Stomach (tissue), 19 donors: ENCODE data around the gene HIC2. TPM values are rescaled to one million over a fixed set of nuclear protein-coding genes. Genes with fewer than 3 reads are reported as not detected.
A peak's percentile ranks its signal among the peaks of the same experiment; 100 is the strongest.
"Not testable (repeated sequence)": the region's sequence is repeated elsewhere in the genome, so short reads cannot be mapped to it uniquely, and the experiment has no call there.

Source experiments
- DNase-seq, 2 donors: peaks; one replicate each; pipeline versions ENCODE4 v3.0.0 to v3.0.0-alpha.2; 2013 to 2019
- H3K27ac ChIP-seq, 5 donors: fragments of 200-600 bp in 4 of 5; sonication (generic) in 4 of 5; one replicate each; pipeline ENCODE4 v1.5.1; 2013 to 2019; ENCODE audit warnings: mild to moderate bottlenecking in 1 of 5, moderate library complexity in 1 of 5
- H3K27me3 ChIP-seq, 3 donors: fragments of 200-600 bp; sonication (generic); one replicate each; pipeline ENCODE4 v1.5.1; 2017 to 2019; ENCODE audit warnings: mixed run types in 1 of 3
- H3K36me3 ChIP-seq, 4 donors: fragments of 200-600 bp; sonication (generic); 1 replicate in 3 of 4; 2 replicates in 1 of 4; pipeline ENCODE4 v1.5.1; 2016 to 2019
- H3K4me1 ChIP-seq, 4 donors: fragments of 200-600 bp; sonication (generic); one replicate each; pipeline ENCODE4 v1.5.1; 2016 to 2019
- H3K4me3 ChIP-seq, 4 donors: fragments of 200-600 bp; sonication (generic) in 3 of 4; one replicate each; pipeline ENCODE4 v1.5.1; 2016 to 2019; ENCODE audit warnings: mild to moderate bottlenecking in 1 of 4
- H3K9me3 ChIP-seq, 4 donors: fragments of 200-600 bp; sonication (generic); one replicate each; pipeline ENCODE4 v1.5.1; 2016 to 2019
- WGBS, 5 donors: extraction: QIAGEN DNeasy Blood & Tissue Kit in 3 of 5; methylation state at CpG; one replicate each; pipeline versions ENCODE4 v1.1.5 to v1.1.7; 2013 to 2018; 5-methylcytosine and 5-hydroxymethylcytosine counted together
- intact Hi-C: fragments of 100-400 bp; cut with DNase I; formaldehyde crosslinking; loops from one replicate; pipeline ENCODE4 v1.15.1; 2023; ENCODE audit warnings: low total_unique reads
- long read RNA-seq, 10 donors: transcript quantifications; one replicate each; lab custom pipeline, GENCODE V29; 2026
- polyA plus RNA-seq, 3 donors: library from polyadenylated mRNA; stranded (reverse); fragments of 200-250 nt; gene quantifications; one replicate each; pipeline ENCODE4 v1.2.3, GENCODE V29; 2013
- total RNA-seq, 5 donors: library from RNA; depleted of rRNA; stranded (reverse); fragments of >200 nt; gene quantifications; one replicate each; pipeline versions ENCODE4 v1.1.0 to v1.2.3, GENCODE V29; 2014 to 2016
- donor health status: healthy with polysubstance abuse.
- donor health status: Bipolar disorder and iron deficiency.
- donor health status: healthy.

Gene HIC2, protein sequence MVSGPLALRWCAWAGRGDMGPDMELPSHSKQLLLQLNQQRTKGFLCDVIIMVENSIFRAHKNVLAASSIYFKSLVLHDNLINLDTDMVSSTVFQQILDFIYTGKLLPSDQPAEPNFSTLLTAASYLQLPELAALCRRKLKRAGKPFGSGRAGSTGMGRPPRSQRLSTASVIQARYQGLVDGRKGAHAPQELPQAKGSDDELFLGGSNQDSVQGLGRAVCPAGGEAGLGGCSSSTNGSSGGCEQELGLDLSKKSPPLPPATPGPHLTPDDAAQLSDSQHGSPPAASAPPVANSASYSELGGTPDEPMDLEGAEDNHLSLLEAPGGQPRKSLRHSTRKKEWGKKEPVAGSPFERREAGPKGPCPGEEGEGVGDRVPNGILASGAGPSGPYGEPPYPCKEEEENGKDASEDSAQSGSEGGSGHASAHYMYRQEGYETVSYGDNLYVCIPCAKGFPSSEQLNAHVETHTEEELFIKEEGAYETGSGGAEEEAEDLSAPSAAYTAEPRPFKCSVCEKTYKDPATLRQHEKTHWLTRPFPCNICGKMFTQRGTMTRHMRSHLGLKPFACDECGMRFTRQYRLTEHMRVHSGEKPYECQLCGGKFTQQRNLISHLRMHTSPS
- total RNA-seq (1 to 10 TPM in 4 of 5 donors, under 1 TPM in 1; 0.45 to 7.4 (median 7.0) TPM), polyA plus RNA-seq (1 to 10 TPM in 2 of 3 donors, under 1 TPM in 1; 0.78 to 1.5 (median 1.2) TPM)
- long read RNA-seq, donor 1: 0 reads
- long read RNA-seq, donor 2: 0 reads
- long read RNA-seq, donor 3, full-length matches to known transcripts: 1 of 1 reads
- long read RNA-seq, donor 3, partial matches to known transcripts: 0 of 1 reads
- long read RNA-seq, donor 3, other reads (novel, unspliced or antisense): 0 of 1 reads
- long read RNA-seq, donor 4, full-length matches to known transcripts: 2 of 2 reads
- long read RNA-seq, donor 4, partial matches to known transcripts: 0 of 2 reads
- long read RNA-seq, donor 4, other reads (novel, unspliced or antisense): 0 of 2 reads
- long read RNA-seq, donor 5, full-length matches to known transcripts: 4 of 10 reads
- long read RNA-seq, donor 5, partial matches to known transcripts: 6 of 10 reads
- long read RNA-seq, donor 5, other reads (novel, unspliced or antisense): 0 of 10 reads
- long read RNA-seq, donor 6, full-length matches to known transcripts: 4 of 4 reads
- long read RNA-seq, donor 6, partial matches to known transcripts: 0 of 4 reads
- long read RNA-seq, donor 6, other reads (novel, unspliced or antisense): 0 of 4 reads
- long read RNA-seq, donor 7, full-length matches to known transcripts: 2 of 9 reads
- long read RNA-seq, donor 7, partial matches to known transcripts: 7 of 9 reads
- long read RNA-seq, donor 7, other reads (novel, unspliced or antisense): 0 of 9 reads
- long read RNA-seq, donor 8: 0 reads
- long read RNA-seq, donor 9, full-length matches to known transcripts: 1 of 1 reads
- long read RNA-seq, donor 9, partial matches to known transcripts: 0 of 1 reads
- long read RNA-seq, donor 9, other reads (novel, unspliced or antisense): 0 of 1 reads
- long read RNA-seq, donor 10, full-length matches to known transcripts: 1 of 1 reads
- long read RNA-seq, donor 10, partial matches to known transcripts: 0 of 1 reads
- long read RNA-seq, donor 10, other reads (novel, unspliced or antisense): 0 of 1 reads

DNA sequence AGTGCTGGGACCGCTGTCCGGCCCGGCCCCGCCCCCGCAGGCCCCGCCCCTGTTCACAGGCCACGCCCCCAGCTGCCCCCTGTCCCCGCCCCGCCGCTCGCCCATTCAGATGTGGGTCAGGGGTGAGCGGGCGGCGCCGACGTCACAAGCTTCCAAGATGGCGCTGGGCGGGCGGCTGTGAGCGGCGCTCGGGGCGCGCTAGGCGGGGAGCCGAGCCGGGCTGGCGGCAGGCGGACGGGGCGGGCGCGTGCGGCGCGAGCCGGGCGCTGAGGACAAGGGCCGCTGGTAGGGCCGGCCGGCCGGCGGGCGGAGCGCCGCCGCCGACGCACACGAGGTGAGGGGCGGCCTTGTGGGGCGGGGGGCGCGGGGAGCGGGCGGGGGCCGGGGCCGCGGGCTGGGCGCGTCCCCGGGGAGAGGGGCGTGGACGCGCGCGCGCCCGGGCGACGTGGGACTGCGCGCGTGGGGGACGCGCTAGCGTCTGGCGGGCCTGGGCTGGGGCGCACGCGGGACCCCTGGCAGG is at the start of gene HIC2:
HIC2 (plus strand) TSS at position 145 of the 520 bp plus-strand sequence. CDS start 25,461 bp downstream, outside the sequence.
- H3K27me3 ChIP-seq, H3K9me3 ChIP-seq, DNase-seq, H3K36me3 ChIP-seq, H3K4me1 ChIP-seq, intact Hi-C loops: not testable (repeated sequence)
- WGBS, 5 donors: 1 to 3% (median 2%) methylated on average over 10 to 38 of the region's 81 CpGs; no CpG with 5 or more reads in 2 of the 5 donors
- Histone ChIP-seq H3K4me3 (peak within 1 kb of the TSS; percentile 41 to 44 (median 44)), H3K27ac (peak within 1 kb of the TSS in 2 of 5 donors; percentile 57 to 75)

DNA sequence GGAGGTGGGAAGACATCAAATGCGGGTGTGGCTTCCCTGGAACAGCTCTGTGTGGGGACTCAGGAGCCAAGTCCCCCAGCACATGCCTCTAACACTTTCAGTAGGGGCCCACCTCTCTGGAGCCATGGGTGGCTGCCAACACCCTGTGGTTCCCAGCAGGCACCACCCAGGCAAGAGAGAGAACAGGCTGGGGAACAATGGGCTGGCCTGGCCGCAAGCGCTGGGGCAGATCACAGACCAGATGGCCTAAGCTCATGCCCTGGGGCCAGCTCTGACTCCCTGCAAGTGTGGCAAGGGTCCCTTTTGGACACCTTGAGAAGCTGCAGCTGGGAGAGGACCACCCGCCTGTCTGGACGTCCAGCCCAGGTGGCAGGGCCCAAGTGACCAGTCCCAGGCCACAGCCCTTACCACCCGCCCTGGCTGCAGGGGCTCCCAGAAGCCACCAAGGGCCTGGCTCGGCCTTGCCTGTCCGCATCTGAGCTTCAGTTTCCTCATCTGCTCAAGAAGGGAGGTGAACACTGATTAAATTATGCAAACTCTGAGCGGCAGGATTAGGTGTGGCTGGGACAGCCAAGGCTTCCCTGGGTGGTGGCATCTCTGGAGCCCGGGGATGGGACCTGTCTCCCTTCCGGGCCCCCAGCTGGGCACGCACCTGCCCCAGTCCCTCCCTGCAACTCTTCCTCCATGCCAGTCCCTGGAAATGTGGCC is 48.4 kb upstream of the HIC2 start:
- H3K4me1 ChIP-seq, H3K27me3 ChIP-seq, intact Hi-C loops, H3K36me3 ChIP-seq, H3K4me3 ChIP-seq, DNase-seq, H3K9me3 ChIP-seq, H3K27ac ChIP-seq: not testable (repeated sequence)
- WGBS, 5 donors: 87 to 100% (median 96%) methylated on average over 2 to 3 of the region's 12 CpGs; no CpG with 5 or more reads in 1 of the 5 donors

DNA sequence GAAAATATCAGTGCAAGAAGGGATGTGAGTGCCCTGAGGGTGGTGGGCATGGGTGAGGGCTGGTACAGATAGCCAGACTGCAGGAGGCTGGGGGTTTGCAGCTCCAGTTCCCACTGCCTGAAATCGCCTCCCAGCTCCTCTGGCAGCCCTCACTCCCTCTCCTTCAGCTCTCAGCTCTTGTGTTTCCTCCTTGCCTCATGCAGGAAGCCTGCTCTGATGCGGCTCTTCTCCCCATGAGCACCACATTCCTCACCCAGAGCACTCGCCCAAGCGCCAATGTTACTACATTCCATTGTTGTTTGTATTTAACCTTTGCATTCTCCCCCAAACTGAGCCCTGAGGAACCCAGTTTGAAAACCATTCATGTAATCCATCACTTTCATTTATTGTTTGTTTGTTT is 41.3 kb upstream of the HIC2 start:
- H3K27me3 ChIP-seq, intact Hi-C loops, H3K9me3 ChIP-seq, H3K4me1 ChIP-seq, H3K27ac ChIP-seq, DNase-seq, H3K36me3 ChIP-seq, H3K4me3 ChIP-seq: not testable (repeated sequence)
- no CpG with 5 or more reads among the region's 4 CpGs for WGBS, 5 donors

- H3K27ac ChIP-seq, H3K4me3 ChIP-seq, H3K27me3 ChIP-seq, H3K9me3 ChIP-seq, intact Hi-C loops, H3K4me1 ChIP-seq, H3K36me3 ChIP-seq, DNase-seq: not testable (repeated sequence)
- no CpG with 5 or more reads among the region's 91 CpGs for WGBS, 5 donors
These were observed 33.3 kb upstream of the HIC2 start, which contains the start of gene RIMBP3B for GRCh38 chr22:21383701-21384467. TSS of gene RIMBP3B (plus strand) at chr22:21383751. CDS start at chr22:21383859, 108 bp downstream.

DNA sequence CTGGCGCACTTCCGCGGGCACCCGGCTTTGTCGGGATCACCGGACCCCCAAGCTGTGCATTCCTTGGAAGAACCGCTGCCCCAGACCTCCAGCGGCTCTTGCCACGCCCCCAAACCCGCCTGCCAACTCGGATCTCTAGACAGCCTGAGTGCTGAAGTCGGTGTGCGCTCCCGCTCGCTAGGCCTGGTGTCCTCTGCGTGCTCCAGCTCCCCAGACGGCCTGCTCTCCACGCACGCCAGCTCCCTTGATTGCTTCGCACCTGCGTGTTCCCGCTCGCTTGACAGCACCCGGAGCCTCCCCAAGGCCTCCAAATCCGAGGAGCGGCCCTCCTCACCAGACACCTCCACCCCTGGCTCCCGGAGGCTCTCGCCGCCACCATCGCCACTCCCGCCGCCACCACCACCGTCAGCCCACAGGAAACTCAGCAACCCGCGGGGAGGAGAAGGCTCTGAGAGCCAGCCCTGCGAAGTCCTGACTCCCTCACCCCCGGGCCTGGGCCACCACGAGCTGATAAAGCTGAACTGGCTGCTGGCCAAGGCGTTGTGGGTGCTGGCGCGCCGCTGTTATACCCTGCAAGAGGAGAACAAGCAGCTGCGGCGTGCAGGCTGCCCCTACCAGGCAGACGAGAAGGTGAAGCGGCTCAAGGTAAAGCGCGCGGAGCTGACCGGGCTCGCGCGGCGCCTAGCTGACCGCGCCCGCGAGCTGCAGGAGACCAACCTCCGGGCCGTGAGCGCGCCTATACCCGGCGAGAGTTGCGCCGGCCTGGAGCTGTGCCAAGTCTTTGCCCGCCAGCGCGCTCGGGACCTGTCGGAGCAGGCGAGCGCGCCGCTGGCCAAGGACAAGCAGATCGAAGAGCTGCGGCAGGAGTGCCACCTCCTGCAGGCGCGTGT is 32.5 kb upstream of the HIC2 start:
- WGBS, 5 donors: no CpG with 5 or more reads among the region's 79 CpGs
- H3K27ac ChIP-seq, H3K4me1 ChIP-seq, DNase-seq, H3K9me3 ChIP-seq, H3K4me3 ChIP-seq, H3K36me3 ChIP-seq, intact Hi-C loops, H3K27me3 ChIP-seq: not testable (repeated sequence)

GRCh38 chr22:21389480-21389879 is 27.7 kb upstream of the HIC2 start:
- intact Hi-C loops, H3K9me3 ChIP-seq, DNase-seq, H3K4me3 ChIP-seq, H3K4me1 ChIP-seq, H3K27ac ChIP-seq, H3K27me3 ChIP-seq, H3K36me3 ChIP-seq: not testable (repeated sequence)
- WGBS, 5 donors: no CpG with 5 or more reads among the region's 7 CpGs

DNA sequence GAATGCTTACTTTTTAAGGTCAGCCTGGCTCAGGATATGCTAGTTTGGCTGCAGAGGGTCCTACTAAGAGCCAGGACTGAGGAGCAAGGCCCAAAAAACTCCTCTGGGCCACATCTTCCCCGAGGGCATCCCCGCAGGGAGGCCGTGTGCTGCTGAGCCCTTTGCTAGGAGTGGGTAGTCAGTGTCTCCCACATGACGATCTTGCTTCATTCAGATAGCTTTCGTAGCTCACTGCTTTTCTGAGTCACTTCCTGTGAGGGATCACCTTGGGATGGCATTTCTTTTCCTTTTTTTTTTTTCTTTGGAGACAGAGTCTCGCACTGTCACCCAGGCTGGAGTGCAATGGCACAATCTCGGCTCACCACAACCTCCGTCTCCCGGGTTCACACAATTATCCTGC is 27.2 kb upstream of the HIC2 start:
- WGBS, 5 donors: no CpG with 5 or more reads among the region's 9 CpGs
- H3K27ac ChIP-seq, intact Hi-C loops, H3K36me3 ChIP-seq, H3K9me3 ChIP-seq, H3K4me3 ChIP-seq, H3K4me1 ChIP-seq, DNase-seq, H3K27me3 ChIP-seq: not testable (repeated sequence)

- DNase-seq, H3K4me3 ChIP-seq, H3K36me3 ChIP-seq, H3K27me3 ChIP-seq, H3K4me1 ChIP-seq, intact Hi-C loops, H3K9me3 ChIP-seq, H3K27ac ChIP-seq: not testable (repeated sequence)
- no CpG with 5 or more reads among the region's 7 CpGs for WGBS, 5 donors
These were observed 22.6 kb upstream of the HIC2 start for GRCh38 chr22:21394613-21395012.
